Kasumi-1 (cell line): ENCODE results near the gene FBXL7.

Experiments
- DNase-seq, 2 experiments: peaks; one replicate each; lab custom pipeline; 2025; lab: John Stamatoyannopoulos, UW

The FBXL7 gene

DNA sequence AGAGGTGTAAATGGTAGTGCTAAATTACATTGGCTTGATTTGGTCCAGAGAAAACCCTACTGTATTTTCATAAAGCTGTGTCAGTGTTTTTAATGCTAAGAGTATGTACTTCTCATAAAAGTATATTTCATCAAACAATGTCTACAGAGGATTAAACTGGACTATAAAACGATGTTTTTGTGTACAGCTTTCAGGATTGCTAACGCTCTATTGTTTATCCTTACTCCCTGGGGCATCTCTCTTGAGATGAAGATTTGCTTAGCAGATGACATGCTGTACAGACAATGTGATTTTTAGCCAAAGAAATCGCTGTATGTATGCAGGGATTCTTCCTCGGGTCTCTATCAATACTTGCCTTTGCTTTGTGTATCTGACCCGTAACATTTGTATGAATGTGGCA is 216.0 kb downstream of the FBXL7 start:
- DNase-seq, result no peak

GRCh38 chr5:15717001-15717400 is 217.0 kb downstream of the FBXL7 start:
- DNase-seq, result no peak

GRCh38 chr5:15718421-15719179 is 218.6 kb downstream of the FBXL7 start:
- DNase-seq, result no peak

- DNase-seq, result no peak
Observed at GRCh38 chr5:15719784-15720183, 219.8 kb downstream of the FBXL7 start.

GRCh38 chr5:15720515-15720914 is 220.5 kb downstream of the FBXL7 start:
- no peak for DNase-seq

DNA sequence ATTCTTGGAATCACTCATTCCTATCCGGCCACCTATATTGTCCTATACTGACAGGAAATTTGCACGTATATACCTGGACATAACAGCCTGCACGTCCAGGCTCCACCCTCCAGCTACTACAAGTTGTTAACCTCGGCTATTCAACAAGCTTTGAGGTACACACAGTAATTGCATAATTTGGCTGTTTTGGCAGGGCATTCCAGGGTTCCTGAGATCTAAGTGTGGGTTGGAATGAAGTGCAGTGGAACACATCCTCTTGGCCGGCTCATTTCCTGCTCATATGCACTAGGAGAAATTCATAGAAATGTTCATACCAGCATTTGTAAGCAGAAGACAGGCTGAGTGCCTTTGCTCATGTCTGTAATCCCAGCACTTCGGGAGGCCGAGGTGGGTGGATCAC is 222.3 kb downstream of the FBXL7 start:
- no peak for DNase-seq

DNA sequence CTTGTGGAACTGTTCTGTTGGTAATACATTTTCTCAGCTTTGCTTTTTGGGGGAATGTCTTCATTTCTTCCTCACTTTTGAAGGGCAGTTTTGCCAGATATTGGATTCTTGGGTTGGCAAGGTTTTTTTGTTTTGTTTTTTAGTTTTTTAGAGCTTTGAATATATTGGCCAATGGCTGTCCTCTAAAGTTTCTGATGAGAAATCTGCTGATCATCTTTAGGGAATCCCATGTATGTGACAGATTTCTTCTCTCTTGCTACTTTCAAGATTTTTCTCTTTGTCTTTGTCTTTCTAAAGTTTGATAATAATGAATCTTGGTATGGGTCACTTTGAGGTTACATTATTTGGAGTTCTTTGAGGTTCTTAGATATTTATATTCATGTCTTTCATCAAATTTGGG is 227.4 kb downstream of the FBXL7 start:
- no peak for DNase-seq

GRCh38 chr5:15728811-15729210 is 228.8 kb downstream of the FBXL7 start:
- no peak for DNase-seq

DNA sequence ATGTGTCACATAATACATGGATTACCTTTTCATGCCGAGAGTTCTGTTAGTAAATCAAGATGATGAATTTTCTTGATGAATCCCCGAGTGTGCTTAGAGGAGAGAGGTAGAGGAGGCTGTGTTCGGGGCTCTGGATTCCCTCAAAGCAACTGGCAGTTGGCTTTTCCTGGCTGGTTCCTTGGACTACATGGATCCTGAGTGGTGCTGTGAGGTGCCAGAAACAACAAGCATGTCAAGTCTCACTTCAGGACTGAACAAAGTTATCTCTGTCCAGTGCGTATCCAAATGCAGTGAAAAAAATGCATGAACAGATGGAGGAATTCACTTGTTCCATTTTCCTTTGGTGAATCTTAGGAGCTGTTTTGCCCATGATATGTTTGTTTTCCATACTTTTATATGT is 231.7 kb downstream of the FBXL7 start:
- DNase-seq, result no peak

- DNase-seq, result no peak
Observed at GRCh38 chr5:15734058-15734457, 234.1 kb downstream of the FBXL7 start.

- DNase-seq, result no peak
Observed at GRCh38 chr5:15737036-15737821, 237.2 kb downstream of the FBXL7 start.

GRCh38 chr5:15737871-15738664 is 238.1 kb downstream of the FBXL7 start:
- no peak for DNase-seq

DNA sequence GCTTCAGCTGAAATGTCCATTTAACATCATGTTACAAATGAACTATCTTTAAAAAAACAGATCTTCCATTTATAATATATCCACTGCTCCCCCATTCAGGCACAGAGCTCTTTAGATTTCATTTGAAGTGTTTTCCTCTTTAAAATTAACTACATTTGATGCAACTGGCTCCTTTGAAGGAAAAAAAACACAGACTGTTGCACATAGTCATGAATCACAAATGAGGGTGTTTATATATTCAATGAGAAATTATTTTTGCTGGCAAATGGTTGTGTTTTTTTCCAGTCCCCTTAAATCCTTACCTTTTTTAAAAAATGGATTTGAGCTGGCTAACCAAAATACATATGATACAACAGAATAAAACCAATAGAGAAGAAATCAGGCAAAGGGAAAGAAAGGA is 240.4 kb downstream of the FBXL7 start:
- no peak for DNase-seq

DNA sequence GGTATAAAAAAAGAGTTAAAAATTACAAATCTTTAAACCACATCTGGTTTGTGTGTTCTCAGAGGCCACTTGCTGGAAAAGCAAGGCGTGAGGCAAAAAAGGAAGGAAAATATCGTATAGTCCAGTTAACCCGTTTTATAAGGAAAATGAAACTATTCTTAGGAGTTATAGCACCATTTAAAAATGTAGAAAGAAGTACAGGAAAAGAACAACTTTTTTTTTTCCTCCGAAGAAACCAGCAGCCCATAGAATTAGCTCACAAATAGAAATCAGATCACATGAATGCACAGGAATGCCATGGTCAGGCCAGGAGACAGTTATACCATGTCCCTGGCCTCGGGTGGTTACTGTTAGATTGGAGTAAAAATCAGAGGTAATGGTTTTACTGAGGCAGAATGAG is 241.6 kb downstream of the FBXL7 start:
- no peak for DNase-seq

DNA sequence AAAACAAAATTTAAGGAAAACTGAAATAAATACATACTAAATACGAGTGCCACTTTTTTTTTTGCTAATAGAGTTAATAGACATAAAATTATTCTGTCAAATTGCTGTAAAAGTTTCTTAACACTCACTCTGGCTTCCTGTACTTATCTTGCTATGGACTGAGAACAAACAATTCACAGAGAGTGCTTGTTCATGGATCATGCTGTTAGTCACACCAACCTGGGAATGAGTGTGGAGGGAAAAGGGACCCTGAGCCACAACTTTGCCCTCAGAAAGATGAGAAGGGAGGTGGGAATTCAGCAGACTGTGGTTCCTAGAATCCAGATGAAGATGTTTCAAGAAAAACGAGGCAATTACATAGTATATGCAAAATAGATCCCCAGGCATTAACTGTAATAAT is 246.9 kb downstream of the FBXL7 start:
- no peak for DNase-seq

GRCh38 chr5:15748266-15748665 is 248.3 kb downstream of the FBXL7 start:
- DNase-seq, result no peak

DNA sequence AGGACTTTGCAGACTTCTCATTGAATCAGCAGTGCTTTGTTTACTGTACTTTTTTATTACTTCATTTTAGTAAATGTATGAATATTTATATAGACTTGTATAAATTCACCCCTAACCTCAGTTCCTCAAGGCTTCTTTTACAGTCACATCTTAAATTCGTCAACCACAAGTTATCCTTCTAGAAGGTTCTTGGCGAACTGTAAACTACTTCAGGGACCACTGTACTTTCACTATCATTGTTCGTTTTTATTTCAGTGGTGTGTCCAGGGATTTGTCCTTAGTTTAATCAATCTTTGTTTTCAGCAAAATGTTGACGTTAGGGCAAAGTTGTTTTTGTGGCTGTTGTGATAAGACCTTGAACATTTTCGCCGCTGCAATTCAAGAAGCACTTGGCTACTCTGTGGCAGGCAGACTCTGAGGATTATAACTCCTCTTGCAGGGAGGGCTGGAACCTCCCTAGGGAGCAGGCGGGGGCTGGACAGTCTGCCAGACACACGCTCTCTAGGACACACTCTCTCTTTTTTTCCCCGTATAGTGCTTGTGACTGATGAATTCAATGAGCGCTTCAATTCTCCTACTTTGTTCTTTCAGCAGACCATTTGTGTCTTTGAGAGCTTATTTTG is 252.8 kb downstream of the FBXL7 start:
- no peak for DNase-seq

- DNase-seq, result no peak
Observed at GRCh38 chr5:15753752-15754151, 253.8 kb downstream of the FBXL7 start.

DNA sequence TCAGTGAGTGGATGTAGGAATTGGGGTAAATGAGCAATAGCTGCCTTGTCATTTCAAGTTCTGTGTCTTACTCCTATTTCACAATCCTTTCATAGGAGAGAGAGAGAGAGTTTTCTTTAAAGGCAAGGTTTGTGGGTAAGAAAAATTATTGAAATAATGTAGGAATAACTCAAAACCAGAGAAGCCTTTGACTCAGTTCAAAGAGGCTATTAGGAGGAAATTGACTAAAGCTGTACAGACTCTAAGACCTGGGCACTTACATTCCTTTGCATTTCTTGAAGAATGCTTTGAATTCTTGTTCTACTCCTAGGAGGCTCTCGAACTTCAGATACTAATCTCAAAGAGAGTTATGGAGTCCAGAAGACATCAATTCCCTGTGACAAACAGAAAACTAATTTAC is 257.1 kb downstream of the FBXL7 start:
- no peak for DNase-seq

GRCh38 chr5:15757619-15758018 is 257.6 kb downstream of the FBXL7 start:
- DNase-seq, result no peak

- DNase-seq, result no peak
Observed at GRCh38 chr5:15762668-15763067, 262.7 kb downstream of the FBXL7 start.

DNA sequence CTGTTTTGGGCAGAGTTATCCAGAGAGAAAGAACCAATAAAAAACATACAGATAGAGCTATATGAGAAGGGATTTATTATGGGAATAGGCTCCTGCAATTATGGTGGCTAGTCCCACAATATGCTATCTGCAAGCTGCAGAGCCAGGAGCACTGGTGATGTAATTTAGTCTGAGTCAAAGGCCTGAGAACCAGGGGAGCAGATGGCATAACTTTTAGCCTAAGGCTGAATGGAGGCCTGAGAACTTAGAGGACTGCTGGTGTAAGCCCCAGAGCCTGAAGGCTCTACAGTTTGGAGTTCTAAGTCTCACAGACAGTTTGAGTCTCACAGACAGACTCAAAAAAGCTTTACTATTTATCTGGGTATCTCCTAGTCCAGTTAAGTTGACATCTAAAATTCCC is 263.8 kb downstream of the FBXL7 start:
- DNase-seq, result no peak
